ENCODE measurements around the gene NSUN4.
A peak's percentile ranks its signal among the peaks of the same experiment; 100 is the strongest.

The NSUN4 gene

DNA sequence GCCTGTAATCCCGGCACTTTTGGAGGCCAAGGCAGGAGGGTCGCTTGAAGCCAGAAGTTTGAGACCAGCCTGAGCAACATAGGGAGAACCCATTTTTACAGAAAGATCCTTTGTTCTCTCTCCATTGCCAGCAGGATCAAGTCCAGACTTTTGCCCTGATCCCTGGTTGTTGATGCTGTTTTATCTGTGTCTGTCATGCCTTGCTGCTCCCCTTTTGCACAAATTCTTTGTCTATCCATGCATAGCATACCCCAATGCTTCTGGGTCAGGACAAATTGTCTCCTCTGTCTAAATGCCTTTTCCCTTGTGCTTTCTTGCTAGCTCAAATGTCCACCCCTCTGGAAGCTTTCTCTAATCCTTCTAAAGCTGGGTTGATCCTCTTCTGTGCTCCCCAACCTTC, 28.2 kb downstream of the NSUN4 start:
- DNase-seq = no peak

DNA sequence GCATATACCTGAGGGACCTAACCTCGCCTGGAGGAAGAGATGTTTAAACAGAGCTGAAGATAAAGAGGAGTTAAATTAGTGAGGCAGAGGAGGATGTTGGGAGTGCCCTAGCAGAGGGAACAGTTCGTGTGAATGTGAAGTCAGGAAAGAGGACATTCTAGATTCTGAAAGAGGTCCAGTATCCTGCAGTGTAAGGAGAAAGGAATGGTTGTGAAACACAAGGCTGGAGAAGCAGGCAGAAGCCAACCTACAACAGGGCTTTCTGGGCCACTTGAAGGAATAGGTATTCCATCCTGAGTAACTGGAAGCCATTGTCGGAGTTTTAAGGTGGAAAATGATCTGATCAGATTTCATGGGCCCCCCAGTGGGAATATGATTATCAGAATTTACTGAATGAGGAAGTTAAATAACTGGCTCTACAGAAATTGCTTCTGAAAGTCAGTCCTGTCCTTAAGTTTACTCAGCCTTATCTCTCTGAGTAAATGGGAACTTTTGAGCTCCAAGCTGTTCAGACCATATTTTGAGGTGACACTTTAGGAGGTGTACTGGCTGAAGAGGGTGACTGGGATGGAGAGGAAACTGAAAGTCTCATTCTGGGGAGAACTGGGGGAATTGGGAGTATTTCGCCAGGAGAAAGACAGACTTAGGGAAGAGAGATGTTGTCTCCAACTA, 29.1 kb downstream of the NSUN4 start:
- no peak for DNase-seq

DNA sequence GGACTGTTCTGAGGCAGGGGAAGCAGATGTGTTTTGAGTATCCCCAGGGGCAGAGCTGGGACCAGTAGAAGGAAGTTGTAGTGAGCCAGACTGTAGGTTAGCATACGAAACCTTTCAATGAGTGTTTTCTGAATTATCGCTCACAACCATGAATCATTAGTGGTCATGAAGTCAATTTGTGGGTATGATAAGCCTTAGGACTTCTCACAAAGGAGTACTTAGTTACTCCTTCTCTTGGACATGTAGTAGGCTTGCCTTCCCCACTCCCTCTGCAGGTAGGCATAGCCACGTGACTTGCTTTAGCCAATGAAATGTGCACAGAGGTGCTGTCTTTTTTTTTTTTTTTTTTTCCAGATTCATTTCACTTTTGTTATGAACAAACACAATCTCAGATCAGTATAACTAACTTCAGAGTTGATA, 29.6 kb downstream of the NSUN4 start:
- no peak for DNase-seq

DNA sequence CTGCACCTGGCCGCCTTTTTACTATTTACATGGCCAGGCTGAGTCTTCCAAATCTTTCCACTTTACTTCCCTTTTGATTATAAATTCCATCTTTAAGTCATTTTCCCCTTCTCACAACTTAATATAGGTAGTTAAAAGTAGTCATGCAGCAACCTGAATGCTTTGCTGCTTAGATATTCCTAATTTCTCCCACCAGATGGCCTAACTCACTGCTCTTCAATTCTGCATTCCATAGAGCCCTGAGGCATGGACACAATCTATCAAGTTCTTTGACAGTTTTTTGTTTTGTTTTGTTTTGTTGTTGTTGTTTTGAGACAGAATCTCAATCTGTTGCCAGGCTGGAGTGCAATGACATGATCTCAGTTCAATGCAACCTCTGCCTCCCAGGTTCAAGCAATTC, 31.8 kb downstream of the NSUN4 start:
- no peak for DNase-seq

DNA sequence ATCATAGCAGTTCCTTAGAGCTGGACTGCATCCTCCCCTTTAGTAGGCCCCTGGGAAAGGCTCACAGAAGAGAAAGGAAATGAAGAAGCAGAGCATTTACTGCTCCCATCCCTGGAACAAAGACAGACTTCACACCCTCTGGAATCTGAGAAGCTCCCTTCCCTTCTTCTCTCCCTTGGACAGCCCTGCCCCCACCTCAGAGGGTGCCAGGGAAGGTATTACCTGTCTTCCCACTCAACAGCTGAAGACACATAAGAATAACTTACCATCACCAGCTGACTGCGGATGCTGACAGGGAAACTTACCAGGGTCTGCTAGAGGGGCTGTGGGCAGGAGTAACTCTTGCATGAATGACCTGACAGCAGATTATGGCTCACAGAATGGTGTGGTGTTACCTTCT, 39.4 kb downstream of the NSUN4 start:
- no peak for DNase-seq

DNA sequence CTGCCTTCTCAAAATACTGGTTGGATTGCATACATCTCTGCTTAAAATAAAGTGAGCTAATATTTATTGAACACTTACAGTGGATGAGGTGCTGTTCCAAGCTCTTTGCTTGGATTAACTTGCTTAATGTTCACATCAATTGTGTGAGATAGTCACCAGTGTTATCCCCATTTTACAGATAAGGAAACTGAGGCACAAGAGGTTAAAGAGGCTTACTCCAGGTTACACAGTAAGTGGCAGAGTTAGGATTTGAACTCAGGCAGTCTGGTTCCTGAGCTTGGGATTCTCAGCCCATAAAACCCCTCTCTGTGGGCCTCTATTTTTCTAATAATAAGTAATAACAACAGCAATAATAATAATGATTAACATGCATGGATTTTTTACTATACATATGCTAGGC, 39.9 kb downstream of the NSUN4 start:
- no peak for DNase-seq

DNA sequence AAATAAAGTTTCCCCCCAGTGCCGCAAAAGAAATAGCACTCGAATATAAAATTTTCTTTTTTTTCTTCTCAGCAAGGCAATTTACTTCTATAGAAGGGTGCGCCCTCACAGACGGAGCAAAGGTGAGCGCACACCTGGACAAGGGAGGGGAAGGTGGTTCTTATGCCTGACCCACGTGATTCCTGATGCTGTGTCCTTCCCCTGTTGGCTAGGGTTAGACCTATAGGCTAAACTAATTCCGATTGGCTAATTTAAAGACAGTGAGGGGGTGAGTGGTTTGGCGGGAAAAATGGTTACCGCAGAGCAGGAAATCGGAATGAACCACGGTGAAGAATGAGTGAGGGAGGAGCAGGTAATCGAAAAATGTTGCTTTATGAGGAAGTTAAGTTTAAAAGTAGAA, 52.9 kb downstream of the NSUN4 start:
- no peak for DNase-seq

DNA sequence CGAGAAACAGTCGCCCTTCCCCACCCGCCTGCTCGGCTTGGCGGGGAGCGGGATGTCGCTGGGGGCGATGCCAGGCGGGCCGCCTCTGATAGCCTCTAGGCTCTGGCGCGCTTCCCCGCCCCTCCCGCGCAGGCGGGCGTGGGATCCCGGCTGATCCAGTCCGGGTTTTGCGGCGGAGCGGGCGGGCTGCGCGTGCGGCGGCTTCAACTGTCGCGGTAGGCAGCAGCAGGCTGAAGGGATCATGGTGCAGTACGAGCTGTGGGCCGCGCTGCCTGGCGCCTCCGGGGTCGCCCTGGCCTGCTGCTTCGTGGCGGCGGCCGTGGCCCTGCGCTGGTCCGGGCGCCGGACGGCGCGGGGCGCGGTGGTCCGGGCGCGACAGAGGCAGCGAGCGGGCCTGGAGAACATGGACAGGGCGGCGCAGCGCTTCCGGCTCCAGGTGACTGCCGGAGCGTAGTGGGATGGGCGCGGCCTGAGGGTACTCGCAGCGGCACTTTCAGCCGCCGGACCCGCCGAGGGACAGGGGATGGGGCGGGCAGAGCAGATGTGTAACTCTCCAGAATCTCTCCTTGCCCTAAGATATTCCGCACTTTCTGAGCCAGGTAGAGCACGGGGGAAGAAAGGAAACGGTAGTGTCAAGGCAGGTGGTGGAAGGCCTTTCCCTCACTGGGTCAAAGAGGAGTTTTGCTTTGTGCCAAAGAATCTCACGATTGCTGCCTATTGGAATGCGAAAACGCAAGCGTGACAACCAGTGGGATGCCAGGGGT, 53.7 kb downstream of the NSUN4 start, which contains the start of gene FAAH:
Gene FAAH, plus strand, starts transcription at position 210 of the 764 bp plus-strand sequence. Its CDS starts 32 bp downstream, at position 242.
- peak; percentile 25 for DNase-seq

DNA sequence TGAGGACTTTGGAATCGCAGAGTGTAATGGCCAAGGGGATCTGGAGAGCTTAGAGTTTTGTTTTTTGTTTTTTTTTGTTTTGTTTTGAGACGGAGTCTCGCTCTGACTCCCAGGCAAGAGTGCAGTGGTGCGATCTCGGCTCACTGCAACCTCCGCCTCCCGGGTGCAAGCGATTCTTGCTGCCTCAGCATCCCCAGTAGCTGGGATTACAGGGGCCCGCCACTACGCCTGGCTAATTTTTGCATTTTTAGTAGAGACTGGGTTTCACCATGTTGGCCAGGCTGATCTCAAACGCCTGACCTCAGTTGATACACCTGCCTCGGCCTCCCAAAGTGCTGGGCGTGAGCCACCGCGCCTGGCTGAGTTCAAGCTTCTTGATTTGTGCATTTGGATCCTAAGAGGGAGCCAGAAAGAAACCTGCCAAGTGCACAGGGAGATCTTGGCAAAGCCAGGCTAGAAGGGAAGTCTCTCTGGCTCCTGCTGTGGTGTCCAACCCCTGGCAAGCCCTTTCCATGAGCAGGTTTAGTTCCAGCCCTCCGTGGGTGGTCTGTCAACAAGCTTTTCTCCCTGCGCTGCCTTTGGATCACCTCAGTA, 54.4 kb downstream of the NSUN4 start:
- DNase-seq = no peak

DNA sequence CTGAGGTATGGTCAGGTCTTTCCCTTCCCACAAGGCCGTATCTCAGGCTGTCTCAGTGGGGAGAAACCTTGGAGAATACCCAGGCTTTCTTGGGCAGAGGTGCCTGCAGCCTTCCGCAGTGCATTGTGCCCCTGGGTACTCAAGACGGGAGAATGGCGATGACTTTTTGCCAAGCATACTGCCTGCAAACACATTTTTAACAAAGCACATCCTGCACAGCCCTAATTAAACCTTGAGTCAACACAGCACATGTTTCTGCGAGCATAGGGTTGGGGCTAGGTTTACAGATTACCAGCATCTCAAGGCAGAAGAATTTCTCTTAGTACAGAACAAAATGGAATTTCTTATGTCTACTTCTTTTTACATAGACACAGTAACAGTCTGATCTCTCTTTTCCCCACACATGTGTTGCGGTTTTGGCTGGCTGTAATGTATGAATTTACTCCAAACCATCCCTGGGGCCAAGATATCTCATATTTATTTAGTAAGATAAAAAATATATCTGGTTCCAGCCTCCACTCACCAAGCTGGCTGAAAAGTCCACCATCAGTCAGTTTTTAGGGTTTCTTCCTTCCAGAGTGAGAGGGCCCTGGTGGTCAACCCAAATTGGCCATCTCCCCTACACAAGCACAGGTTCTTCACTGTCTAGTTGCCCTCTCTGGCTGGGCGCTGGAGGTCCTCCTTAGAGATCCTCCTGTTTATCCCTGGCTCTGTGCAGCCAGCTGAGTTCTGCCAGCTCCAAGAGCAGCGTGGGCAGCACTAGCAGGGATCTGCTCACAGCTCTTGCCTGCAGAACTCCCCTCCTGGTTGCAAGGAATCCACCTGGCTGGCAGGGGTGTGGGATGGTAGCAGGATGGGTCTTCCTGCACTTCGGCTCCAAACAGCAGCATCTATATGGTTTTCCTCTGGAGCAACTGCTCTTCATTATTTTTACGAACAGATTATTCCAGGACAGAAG, 56.1 kb downstream of the NSUN4 start:
- DNase-seq = no peak

DNA sequence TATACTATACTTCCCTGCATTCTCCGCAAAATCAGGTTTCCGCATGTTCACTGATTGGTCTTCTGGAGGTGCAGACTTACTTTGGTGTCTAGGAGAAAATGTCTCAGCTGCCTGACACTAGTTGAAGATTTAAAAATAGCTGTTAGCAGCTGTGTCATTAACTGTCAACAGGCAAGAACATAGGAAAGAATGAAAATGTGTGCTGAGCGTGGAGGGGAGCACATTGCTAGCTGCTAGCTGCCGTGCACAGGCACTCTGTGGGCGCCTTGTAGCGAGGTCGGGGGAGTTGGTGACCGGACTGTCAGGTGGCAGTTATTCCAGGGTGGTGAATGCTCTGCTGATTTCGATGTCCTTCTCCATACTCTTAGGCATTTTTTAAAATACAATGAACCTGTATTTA, 58.7 kb downstream of the NSUN4 start:
- no peak for DNase-seq

DNA sequence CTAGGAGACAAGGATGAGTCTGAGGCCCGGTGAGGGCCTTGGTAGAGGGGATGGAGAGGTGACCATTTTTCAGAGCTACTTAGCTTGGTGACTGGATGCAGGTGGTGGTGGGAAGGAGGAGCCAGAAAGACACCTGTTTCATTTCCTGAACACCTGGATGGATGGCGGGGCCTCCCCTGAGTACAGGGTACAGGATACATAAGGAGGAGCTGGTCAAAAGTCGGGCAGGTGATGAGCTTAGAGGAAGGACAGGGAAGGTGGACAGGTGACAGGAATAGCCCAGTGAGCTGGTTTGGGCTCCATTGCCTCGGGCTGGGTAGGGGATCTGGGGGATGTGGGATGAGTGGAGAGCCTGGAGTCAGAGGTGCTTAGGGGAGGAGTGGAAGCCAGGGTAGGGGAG, 59.8 kb downstream of the NSUN4 start:
- no peak for DNase-seq

DNA sequence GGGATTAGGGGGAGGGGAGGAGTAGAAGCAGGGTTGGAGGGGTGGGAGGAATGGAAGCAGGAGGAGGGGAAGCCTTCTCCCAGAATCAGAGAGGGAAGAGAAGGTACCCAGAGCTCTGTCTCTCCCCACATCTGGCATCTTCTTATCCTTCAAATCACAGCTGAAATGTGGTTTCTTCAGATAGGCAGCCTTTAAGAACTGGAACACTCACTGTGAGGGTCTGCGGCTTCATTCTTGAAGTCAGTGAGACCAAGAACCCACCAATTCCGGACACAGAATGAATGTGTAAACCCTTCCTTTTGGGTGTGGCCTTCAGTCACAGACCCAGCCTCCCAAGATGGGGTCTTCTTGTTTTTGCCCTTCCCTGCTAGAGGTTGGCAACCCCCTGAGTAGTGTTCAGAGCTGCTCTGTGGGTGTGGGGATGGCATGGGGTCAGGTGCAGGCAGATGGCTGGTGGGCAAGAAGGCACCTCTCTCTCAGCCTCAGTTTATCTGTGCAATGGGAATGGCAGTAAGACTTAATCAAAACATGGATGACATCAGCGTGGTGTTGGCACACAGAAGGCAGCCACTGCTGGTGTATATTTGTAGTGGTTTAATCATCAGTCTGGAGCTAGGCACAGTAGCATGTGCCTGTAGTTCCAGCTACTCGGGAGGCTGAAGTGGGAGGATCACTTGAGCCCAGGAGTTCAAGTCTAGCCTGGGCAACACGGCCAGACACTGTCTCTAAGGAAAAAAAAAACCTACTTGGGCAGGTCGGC, 60.7 kb downstream of the NSUN4 start:
- DNase-seq = no peak

DNA sequence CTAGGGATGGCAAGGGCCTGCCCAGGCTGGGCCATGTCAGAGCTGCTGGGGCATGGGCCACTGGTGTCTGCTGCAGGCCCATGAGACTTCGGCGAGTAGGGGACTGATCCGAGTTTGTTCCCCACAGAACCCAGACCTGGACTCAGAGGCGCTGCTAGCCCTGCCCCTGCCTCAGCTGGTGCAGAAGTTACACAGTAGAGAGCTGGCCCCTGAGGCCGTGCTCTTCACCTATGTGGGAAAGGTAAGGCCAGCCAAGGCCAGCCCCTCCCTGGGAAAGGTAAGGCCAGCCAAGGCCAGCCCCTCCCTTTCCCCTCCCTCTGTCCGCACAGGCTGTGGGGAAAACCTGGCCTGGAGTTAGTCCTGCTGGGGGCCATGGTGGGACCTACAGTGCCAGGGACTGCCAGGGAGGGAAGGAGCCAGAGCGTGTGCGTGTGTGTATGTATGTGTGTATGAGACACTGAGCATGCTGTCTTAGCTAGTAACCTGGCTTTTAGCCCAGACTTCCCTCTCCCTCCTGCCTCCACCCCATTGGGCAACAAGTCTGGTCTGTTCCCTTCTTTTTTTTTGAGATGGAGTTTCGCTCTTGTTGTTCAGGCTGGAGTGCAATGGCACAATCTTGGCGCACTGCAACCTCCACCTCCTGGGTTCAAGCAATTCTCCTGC, 61.5 kb downstream of the NSUN4 start:
- DNase-seq = peak; percentile 53

DNA sequence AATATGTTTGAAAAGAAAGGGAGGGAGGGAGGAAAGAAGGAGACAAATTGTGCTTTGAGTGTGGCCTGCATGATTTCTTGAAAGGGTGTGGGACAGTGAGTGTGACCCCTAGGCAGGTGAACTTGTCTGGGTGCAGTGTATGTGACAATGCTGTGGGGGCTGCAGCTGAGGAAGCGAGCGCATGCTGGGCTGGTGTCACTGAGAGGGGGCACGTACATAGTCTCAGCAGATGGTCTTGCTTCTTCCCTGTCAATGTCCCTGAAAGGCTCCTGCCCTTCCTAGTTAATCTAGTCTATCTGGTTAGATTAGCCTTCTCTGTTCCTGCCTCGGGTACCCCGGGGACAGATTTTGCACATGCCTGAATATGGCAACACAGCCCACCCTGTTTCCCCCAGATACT, 63.3 kb downstream of the NSUN4 start:
- no peak for DNase-seq

DNA sequence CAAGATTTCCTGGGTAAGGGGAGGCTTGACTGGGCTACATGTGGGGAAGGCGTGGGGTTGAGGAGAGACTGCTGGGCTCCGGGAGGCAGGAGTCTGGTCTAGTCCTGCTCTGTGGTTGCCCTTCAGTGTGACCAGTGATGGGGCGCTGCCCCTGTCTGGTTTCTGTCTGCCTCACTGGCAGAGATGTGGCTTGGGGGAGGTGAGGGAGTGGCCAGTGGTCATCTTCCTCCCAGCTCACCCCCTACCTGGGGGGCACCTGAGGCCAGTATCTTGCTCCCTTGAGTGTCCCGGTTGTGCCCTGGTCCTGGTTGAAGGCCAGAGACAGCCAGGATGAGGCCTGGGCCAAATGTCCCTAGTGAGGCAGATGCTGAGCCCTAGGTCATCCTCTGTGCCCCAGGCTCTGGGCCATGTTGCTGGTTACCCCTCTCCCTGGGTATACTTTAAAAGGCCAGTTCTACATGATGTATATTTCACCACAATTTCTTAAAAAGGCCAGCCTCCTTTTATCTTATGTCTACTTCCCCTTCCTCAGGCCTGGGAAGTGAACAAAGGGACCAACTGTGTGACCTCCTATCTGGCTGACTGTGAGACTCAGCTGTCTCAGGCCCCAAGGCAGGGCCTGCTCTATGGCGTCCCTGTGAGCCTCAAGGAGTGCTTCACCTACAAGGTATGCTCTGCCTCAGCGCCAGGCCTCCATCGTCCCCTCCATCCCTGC, 64.0 kb downstream of the NSUN4 start:
- no peak for DNase-seq

DNA sequence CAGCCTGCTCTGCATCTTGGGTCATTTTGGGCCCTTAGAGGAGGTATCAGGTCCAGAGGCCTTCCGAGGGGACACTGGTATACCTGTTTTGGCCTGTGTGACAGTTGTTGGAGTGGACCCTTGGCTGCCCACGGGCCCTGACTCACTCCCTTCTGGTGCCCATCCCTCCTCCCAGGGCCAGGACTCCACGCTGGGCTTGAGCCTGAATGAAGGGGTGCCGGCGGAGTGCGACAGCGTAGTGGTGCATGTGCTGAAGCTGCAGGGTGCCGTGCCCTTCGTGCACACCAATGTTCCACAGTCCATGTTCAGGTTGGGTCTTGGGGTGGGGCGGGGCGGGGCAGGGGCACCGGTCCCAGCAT, 64.6 kb downstream of the NSUN4 start:
- DNase-seq = no peak

DNA sequence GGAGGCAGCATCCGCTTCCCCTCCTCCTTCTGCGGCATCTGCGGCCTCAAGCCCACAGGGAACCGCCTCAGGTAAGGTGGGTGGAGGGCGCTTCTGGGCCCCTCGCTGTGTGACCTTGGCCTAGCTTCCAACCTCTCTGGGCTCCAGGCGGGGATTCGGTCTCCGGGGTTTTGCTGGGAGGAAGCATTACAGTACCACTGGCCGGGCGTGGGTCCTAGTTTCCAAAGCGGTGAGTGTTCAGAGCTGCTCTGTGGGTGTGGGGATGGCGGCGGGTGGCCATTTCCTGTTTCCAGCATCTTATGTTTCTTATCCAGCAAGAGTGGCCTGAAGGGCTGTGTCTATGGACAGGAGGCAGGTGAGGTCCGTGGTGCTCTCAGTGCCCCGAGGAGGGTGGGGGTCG, 65.1 kb downstream of the NSUN4 start:
- DNase-seq = no peak

DNA sequence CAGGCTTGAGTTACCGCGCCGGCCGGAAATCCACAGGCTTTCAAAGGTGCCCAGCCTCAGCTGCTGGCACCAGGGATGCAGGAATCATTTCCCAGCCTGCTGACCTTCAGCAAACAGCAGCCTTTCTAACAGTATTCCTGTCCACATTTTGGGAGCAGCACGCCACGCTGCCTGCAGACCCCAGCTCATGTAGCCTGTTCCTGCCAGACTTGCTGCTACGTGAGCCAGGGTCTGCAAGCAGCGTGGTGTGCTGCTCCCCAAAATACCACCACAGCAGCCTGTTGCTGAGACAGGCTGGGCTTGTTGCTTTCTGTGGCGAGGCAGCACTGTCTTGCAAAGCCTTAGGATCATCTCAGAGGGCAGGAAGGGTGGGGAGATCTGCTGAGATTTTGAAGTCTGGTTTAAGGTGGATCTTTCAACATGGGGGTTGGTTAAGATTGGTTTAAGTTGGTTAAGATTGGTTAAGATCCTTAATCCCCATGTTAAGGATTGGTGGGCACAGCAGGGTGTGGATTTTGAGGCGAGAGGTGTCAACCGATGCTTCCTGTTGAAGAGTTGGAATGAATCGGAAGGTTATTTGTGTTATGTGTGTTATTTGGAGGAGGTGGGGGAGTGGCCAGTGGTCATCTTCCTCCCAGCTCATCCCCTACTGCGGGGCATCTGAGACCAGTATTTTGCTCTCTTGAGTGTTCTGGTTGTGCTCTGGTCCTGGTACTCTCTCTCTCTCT, 66.4 kb downstream of the NSUN4 start:
- DNase-seq = no peak

DNA sequence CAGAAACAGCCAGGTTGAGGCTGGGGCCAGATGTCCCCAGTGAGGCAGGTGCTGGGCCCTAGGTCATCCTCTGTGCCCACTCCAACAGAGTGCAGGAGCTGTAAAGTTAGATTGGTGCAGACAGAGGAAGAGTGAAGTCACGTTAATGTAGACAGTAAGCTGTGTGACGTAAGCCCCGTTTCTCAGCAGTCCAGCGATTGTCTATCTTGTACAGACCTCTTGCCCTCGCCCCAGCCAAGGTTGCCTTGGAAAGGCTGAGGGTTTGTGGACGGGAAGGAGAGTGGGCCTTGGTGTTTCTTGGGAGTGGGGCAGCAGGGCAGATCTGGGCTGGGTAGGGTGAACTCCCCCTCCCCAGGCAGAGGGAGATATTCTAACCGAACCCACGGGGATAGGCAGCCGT, 67.0 kb downstream of the NSUN4 start:
- DNase-seq = no peak

All from NCI-H1694 treated with DMSO at 0.1 percent for 48 hours (cell line).